Activated CD4-positive, alpha-beta T cell treated with anti-CD3 and anti-CD28 coated beads, Interleukin-2, amount 50 U/mL, for 16 hours (primary cell): ENCODE results near the gene CDCA4.

Experiments
- DNase-seq: peaks from one replicate; pipeline ENCODE4 v3.0.0-alpha.2; 2020

The CDCA4 gene

DNA sequence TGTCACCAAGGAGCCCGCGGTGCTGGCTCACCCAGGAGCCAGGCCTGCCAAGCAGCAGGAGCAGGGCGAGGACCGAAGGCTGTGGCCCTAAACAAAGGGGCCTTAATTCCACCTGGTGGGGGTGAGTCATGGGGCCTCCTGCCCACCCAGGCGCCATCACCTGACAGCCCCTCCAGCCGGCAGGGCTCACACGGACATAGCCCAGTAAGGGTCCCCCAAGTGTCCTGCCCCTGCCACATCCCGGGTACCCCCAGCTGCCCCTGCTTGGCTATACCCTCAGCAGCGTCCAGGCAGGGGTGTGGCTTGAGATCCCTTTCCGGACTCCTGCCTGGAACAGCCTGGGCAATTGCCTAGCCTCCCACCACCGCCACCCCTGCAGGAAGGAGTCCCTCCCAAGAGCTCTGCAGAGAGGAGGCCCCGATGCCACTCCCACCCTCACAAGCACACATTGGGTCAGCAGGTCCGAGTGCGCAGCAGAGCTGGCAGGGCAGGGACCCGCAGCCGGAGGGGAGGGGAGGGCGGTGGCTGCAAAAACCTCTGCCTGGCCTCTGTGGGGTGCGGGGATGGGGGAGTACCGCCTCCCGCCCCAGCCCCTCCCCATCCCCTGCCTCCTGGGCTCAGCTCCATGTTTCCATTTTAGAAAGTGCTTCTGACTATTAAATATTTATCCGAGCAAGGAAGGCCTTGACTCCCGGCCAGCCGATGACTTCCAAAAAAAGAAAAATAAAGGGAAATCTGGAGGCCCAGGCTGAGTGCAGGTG, 47.3 kb downstream of the CDCA4 start:
- no peak for DNase-seq

DNA sequence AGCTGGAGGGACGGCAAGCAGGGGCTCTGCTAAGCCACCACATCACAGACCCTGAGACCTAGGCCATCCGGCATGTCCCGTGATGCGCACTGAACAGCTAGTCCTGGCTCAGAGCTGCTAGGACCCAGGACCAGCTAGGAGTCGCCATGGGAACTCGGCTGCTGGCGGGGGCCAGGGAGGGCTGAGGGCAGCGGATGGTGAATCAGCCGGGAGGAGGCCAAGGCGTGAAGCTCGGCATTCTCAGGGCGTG, 47.8 kb downstream of the CDCA4 start:
- no peak for DNase-seq

DNA sequence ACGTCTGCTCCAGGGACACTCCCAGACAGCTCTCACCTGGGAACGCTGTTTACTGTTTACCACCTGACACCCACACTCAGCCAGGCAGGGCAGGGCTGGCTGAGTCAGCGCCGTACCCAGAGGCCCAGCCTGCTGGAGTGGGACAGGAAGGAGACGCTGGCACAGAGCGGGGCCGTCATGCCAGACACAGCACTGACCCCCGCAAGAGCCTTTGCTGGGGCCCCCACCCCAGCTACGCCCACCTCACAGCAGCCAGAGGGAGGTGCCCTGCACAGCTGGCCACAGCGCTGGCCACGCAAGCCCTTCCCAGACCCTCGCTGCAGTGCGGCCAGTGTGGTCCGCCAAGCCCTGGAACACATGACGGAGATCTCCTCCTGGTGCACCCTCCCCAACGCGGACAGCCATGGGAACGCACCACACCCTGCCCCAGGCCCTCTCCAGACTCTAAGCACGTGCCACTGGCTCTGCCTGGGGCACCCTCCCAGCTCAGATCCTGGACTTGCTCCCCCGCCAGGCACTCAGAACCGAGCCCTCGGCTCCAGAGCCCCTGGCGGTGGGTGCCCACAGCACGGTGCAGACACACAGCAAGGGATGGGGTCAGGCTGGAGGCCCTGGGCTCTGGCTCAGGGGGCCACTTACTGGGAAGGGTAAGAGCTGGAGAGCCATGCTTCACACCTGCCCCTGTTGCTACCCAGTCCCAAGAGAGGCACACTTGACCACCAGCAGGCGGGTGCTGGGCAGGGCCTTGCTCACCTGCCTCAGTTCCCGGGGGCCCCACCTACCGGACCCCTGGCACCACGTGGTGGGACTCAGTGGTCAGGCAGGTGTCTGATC, 48.4 kb downstream of the CDCA4 start:
- no peak for DNase-seq

DNA sequence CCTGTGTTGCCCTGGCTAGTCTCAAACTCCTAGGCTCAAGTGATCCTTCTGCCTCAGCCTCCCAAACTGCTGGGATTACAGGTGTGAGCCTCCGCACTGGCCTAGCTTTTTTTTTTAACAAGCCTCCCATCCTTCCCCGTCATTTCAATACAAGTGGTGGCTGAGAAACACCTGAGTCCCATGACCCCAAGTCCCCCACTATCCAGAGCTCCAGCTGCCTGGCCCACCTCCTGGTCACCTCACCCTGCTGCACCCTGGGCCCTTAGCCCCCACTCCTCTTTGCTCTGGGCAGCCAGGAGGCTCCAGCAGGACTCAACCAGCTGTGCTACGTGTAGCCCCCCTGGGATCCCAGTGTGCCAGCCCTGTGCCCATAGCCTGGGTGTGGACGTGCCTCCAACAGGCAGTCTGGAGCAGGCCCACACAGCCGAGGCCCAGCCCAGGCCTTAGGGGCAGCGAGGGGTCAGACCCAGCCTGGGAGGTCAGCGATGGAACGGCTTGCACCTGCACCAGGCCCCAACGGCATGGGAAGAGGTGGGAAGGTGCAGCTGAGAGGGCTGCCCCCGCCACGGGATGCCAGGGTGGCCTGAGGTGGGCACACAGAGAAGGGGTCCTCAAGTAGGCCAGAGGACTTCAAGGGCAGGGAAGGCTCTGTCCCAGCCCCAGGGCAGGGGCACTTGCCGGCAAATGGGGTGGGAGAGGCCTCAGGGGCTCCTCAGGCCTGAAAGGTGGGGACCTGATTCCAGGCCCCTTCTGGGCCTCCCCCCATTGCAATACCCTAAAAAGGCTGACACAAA, 49.2 kb downstream of the CDCA4 start:
- no peak for DNase-seq

GRCh38 chr14:104970231-104971068, 50.4 kb downstream of the CDCA4 start:
- no peak for DNase-seq

- no peak for DNase-seq
These were observed 51.1 kb downstream of the CDCA4 start for GRCh38 chr14:104969741-104970230.

DNA sequence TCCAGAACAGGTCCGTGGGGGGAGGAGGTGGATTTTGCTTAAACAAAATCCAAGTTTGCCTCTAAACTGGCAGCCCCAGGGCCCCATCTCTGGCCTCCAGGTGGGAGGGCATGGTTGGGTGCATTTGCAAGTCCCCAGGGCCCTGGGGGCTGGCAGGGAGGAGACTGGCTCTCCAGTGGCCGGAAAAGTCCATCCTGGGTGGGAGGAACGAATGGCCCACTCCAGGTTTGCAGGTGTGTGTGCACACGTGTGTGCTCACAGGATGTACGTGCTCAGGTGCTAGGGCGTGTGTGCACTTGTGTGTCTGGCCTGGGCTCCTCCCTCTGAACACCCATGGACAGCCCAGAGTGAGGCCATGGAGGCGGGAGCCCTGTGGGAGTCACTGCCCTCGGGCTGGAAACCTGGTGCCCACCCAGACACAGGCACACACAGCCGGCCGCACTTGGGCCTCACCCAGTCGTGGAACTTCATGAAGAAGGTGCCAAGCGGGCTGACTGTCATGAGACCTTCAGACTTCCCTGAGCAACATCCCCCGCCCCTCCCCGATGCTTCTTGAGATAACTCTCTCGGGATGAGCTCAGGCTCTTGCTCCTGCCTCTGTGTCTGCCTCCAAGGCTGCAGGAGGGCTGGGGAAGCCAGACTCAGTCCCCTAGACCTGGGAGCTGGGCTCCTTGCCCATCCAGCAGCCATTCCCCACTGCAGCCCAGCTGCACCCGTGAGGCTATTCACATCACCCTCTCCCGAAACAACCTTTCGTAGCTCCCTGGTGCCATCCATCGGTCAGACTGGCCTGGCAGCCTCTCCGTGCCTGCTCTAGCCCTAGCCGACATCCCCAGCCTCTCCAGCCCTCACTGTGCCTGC, 52.1 kb downstream of the CDCA4 start:
- DNase-seq, result no peak

DNA sequence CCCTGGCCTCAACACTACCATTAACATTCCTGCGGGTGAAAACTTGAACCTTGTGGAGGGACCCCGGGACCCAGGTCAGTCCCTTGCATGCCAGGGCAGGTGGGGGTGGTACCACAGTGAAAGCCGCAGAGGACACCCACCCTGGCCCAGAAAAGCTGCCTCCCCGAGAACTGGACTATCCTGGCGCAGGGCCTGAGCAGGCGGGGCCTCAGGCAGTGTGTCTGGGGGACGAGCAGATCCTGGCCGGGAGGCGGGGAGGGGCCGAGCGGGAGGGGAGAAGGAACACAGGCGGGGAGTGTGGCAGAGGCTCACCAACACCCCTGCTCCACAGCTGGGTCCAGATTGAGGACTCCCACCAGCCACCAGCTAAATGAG, 52.7 kb downstream of the CDCA4 start:
- no peak for DNase-seq

DNA sequence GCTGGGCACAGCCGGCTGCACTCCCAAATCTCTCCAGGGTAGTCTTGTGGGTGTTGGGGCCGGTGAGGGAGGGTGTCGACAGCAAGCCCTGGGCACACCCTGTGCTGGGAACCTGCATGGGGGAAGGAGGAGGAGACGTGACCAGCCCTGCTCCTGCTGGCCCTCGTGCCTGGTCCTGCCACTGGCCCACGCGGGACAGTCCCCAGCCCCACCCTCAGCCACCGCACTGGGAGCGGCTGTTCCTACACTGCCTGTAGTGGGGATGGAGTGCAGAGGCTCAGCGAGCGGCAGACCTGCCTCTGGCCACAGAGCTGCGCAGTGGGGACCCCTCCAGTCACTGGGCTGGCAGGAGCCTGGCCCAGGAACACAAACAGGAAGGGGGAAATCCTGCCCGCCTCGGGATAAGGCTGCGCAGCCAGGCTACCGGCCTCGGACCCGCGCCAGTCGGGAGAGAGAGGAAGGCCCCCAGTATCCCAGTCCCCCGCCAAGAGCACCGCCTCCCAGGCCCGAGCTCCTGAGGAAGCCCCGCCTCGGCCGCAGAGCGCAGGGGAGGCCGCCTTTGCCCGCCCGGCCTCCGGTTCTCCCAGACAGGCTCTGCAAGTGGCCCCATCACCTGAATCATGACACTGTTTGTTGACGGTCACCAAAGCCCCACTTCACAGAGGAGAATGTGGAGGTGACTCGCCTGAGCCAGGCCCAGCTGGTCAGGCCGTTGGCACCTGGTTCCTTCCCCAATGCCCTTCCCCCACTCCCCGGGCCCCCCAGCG, 53.3 kb downstream of the CDCA4 start:
- DNase-seq, result no peak

DNA sequence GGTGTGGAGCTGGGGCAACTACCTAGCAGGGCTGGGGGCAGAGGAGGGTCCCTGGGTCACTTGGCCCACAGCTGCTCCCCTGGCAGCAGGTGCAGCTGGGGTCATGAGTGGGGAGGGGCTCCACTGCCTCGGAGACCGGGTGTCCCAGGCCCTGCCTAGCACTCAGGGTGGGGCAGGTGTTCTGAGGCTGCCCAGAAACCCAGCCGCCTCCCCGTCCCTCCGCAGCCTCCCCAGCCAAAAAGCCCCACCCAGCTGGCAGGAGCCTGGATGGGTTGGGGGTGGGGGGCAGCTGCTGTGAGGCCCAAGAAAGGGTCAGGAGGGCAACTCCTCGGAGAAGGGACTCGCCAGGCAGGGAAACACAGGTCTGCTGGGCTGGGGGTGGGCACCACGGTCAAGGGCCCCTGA, 53.9 kb downstream of the CDCA4 start:
- DNase-seq, result no peak

- no peak for DNase-seq
These were observed 54.5 kb downstream of the CDCA4 start for GRCh38 chr14:104966261-104966865.

- DNase-seq, result no peak
These were observed 55.2 kb downstream of the CDCA4 start for GRCh38 chr14:104965561-104966231.

- DNase-seq, result no peak
These were observed 56.3 kb downstream of the CDCA4 start for GRCh38 chr14:104964546-104964945.
